ENCODE data around the gene PRKCZ. TPM values are rescaled to one million over a fixed set of nuclear protein-coding genes. Genes with fewer than 3 reads are reported as not detected.

PRKCZ gene
- 28.4 and 33.2 TPM in 2 replicates for total RNA-seq

GRCh38 chr1:2049718-2050431, at the start of gene PRKCZ:
Gene PRKCZ, plus strand, starts transcription at chr1:2050411. Its CDS starts 220 bp downstream, at chr1:2050631.

GRCh38 chr1:2003541-2004131, 46.6 kb upstream of the PRKCZ start, which contains the start of gene CFAP74:
Gene CFAP74, minus strand, starts transcription at chr1:2003786. Its CDS starts 12,830 bp downstream, at chr1:1990956.

DNA sequence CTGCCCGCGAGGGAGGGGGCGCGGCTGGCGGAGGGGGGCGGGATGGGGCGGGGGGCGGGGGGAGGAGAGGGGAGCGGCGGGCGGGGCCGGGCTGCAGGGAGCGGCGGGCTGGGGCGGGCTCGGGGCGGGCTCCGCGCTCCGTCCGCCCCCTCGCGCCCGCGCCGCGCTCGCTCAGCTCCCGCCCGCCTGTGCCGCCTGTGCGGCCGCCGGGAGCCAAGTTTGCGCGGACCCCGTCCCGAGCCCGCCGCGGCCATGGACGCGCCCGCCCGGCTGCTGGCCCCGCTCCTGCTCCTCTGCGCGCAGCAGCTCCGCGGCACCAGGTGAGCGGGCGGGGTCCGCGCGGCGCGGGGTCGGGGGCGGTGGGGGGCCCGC, 31.1 kb upstream of the PRKCZ start, which contains the start of gene GABRD:
Gene GABRD, plus strand, starts transcription at position 174 of the 372 bp plus-strand sequence. Its CDS starts 79 bp downstream, at position 253.

DNA sequence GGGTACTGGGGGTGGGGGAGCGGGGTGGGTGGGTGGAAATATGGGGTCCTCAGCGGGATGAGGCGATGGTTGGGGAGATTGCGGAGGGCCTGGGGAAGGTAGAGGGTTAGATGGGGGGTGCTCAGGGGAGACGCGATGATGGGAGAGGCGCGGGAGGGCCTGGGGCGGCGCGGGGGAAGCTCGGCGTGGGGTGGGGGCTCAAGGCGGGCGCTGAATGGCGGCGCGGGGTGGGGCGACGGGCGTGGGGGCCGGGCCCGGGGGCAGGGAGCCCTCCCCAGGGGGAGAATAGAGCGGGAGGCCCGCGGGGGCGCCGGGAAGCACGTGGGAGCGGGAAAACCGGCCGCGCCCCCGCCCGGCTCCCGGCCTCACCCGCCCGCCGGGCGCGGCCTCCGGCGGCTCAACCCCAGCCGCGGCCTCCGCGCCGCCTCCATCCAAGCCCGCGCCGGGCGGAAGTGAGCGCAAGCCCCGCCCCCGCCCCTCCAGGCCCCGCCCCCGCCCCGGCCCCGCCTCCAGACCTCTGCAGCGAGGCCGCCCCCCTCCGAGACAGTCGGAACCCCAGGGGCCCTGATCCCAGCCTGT, 144.2 kb downstream of the PRKCZ start, which contains the start of gene FAAP20:
Gene FAAP20, minus strand, starts transcription at position 454 of the 579 bp plus-strand sequence. Its CDS starts 23 bp downstream, at position 431.

GRCh38 chr1:2228157-2228594, 178.0 kb downstream of the PRKCZ start, which contains the start of gene SKI:
Gene SKI, plus strand, starts transcription at chr1:2228319. Its CDS starts 448 bp downstream, at chr1:2228767.

Other genes with a start within 250 kb of the PRKCZ start
- gene GNB1, start 159.3 kb upstream of the PRKCZ start, total RNA-seq = 79.4 and 88.2 TPM in 2 replicates
- gene CALML6, start 135.2 kb upstream of the PRKCZ start, total RNA-seq = under 0.01 TPM in 1 of 2 replicates, not detected in the other
- gene TMEM52, start 131.1 kb upstream of the PRKCZ start, total RNA-seq = not detected in 2 replicates
- gene CFAP74, start 46.6 kb upstream of the PRKCZ start, total RNA-seq = not detected in 2 replicates
- gene GABRD, start 31.1 kb upstream of the PRKCZ start, total RNA-seq = 0.86 and 1.3 TPM in 2 replicates
- gene FAAP20, start 144.4 kb downstream of the PRKCZ start, total RNA-seq = 12.5 and 13.2 TPM in 2 replicates
- 18.1 and 18.7 TPM in 2 replicates for gene SKI, start 177.9 kb downstream of the PRKCZ start, total RNA-seq

Data from dermis lymphatic vessel endothelial cell (primary cell).